Measurements from ENCODE around the gene PSPN.

GRCh38 chr19:6409346-6409745 lies 33.6 kb upstream of the PSPN start:
- TF ChIP-seq CTCF (IDR thresholded peaks at IDR 0.05; ENCODE audit: low read depth, low read length), result no peak
- no peak for TF ChIP-seq MAX (IDR thresholded peaks at IDR 0.05; ENCODE audit: low read depth, low read length)

All from NB4 (cell line).